ENCODE results near the gene PRR22.

- TF ChIP-seq POLR2AphosphoS5 (IDR thresholded peaks at IDR 0.05; ENCODE audit: low read depth), result no peak
- no peak for TF ChIP-seq CTCF (IDR thresholded peaks at IDR 0.05; ENCODE audit: insufficient read depth, low read length)
Observed at GRCh38 chr19:5762608-5763217, 21.8 kb downstream of the PRR22 start.

Measured in HL-60 (cell line).